GM10248 (cell line): ENCODE measurements around the gene DDHD1.

ENCODE experiments used
- CTCF ChIA-PET: fragments of 300-600 bp; sonication (Branson Sonifier 250); formaldehyde crosslinking; extraction: SDS; loops from one replicate; lab custom pipeline; 2021; ENCODE audit warnings: antibody characterized with exemption; lab: Yijun Ruan, JAX
- POLR2A ChIA-PET: fragments of 350-650 bp; sonication (Branson Sonifier 250); formaldehyde crosslinking; extraction: SDS; loops from one replicate; lab custom pipeline; 2020; ENCODE audit warnings: antibody characterized with exemption; lab: Yijun Ruan, JAX
- DNase-seq: peaks from one replicate; pipeline ENCODE4 v3.0.0; 2012; ENCODE audit errors: extremely low spot score
- CTCF ChIP-seq: IDR thresholded peaks from 2 replicates; pipeline ENCODE4 v1.5.1; 2012; ENCODE audit warnings: mild to moderate bottlenecking, low read depth; ENCODE audit errors: extremely low read depth, missing control alignments, control extremely low read depth

Gene DDHD1

GRCh38 chr14:53152887-53153701 lies at the start of gene DDHD1:
DDHD1 (minus strand) TSS chr14:53153323; CDS start chr14:53153098, 225 bp downstream.
- POLR2A ChIA-PET, result interaction anchor here (0.6 to 1.1 kb wide), 4 partner anchors 9 to 1056 kb away, joined by 3 to 4 read pairs (median 3); no protein-coding TSS in a partner anchor
- TF ChIP-seq CTCF, result no peak
- peak; percentile 93 for DNase-seq
- CTCF ChIA-PET, result interaction anchor here (1.2 to 3.3 kb wide), 9 partner anchors 8 to 44 kb away, joined by 3 to 11 read pairs (median 4); no protein-coding TSS in a partner anchor

GRCh38 chr14:53195949-53196348 lies 42.8 kb upstream of the DDHD1 start:
- TF ChIP-seq CTCF, result no peak
- CTCF ChIA-PET, result no interaction called here
- POLR2A ChIA-PET, result no interaction called here
- no peak for DNase-seq

- DNase-seq, result no peak
- POLR2A ChIA-PET, result no interaction called here
- no peak for TF ChIP-seq CTCF
- CTCF ChIA-PET, result interaction anchor here (1.2 to 2.3 kb wide), 9 partner anchors 9 to 370 kb away, joined by 3 to 13 read pairs (median 4); no protein-coding TSS in a partner anchor
Observed at GRCh38 chr14:53193193-53193592, 40.1 kb upstream of the DDHD1 start.

- POLR2A ChIA-PET, result no interaction called here
- no peak for DNase-seq
- CTCF ChIA-PET, result interaction anchor here (0.8 to 2.3 kb wide), 9 partner anchors 9 to 1137 kb away, joined by 3 to 13 read pairs (median 3); no protein-coding TSS in a partner anchor
- TF ChIP-seq CTCF, result no peak
Observed at GRCh38 chr14:53192052-53192760, 39.1 kb upstream of the DDHD1 start.

GRCh38 chr14:53190938-53191337 lies 37.8 kb upstream of the DDHD1 start:
- peak; percentile 46 for DNase-seq
- CTCF ChIA-PET, result interaction anchor here (1.0 to 2.7 kb wide), 6 partner anchors 10 to 40 kb away, joined by 3 to 13 read pairs (median 4); no protein-coding TSS in a partner anchor
- TF ChIP-seq CTCF, result no peak
- POLR2A ChIA-PET, result no interaction called here

- POLR2A ChIA-PET, result no interaction called here
- no peak for TF ChIP-seq CTCF
- no peak for DNase-seq
- CTCF ChIA-PET, result interaction anchor here (1.0 kb wide), 1 partner anchor 76 kb away, joined by 3 read pairs; no protein-coding TSS in a partner anchor
Observed at GRCh38 chr14:53187921-53188463, 34.9 kb upstream of the DDHD1 start.
